Renal cortex interstitium (tissue), 11 donors: ENCODE measurements around the gene MAP1LC3B. TPM values are rescaled to one million over a fixed set of nuclear protein-coding genes. Genes with fewer than 3 reads are reported as not detected.

Source experiments
- DNase-seq, 11 donors: peaks; one replicate each; pipeline ENCODE4 v3.0.0-alpha.2; 2013; ENCODE audit warnings: low read depth in 9 of 11, low spot score in 4 of 11; ENCODE audit errors: extremely low read depth in 1 of 11
- polyA plus RNA-seq, 3 donors: library from polyadenylated mRNA; unstranded; fragments of 120-200 nt; gene quantifications; one replicate each; pipeline ENCODE4 v1.2.1, GENCODE V29; 2013; ENCODE audit not compliant: insufficient read length in 3 of 3

Gene MAP1LC3B
- polyA plus RNA-seq, 3 donors, result 63.3 to 72.6 (median 64.9) TPM

DNA sequence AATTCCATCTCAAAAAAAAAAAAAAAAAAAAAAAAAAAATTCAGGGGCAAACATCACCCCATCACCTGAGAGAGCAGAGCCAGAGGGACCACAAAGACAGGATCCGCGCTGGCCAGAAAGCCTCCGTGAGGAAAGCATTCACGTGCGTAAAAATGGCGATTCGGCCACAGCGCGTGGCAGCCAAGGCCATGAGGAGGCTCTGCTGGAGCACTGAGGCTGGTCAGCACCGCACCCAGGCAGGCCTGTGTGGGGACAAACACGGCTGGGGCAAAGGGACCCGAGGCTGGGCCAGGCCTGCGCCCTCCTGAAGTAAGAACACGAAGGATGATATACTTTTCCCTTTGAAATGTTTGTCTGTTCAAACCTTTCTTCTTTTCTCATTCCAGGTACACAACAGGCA lies 45.2 kb downstream of the MAP1LC3B start:
- no peak for DNase-seq

DNA sequence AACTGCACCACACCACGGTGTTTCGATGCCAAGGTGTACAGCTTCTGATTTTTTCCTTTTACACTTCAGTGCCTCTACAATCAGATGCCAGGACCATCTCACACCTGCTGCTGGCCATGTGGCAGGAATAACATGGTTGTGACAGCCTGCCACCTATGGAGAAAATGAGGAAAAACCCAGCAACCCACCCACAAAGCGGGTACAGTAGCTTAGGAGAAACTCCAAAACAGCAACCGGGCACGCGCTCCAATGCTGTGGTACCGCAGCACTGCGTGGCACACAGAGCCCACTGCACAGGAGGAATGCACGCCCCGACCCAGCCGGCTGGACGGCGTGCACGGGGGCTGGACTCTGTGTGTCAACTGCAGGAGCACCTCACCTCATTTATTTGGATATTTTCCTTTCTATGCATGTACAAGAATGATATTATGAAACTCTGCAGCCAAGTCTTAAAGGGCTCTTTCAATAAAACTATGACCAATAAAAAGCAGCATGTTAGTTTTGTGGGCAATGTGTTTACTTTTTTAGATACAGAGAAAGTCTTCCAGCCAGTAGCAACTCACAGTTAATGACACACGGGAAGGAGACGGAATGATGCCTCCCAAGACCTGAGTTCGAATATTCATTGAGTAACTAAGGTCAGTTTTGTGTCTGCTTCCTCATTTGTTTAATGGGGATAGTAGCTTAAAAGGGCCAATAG lies 45.9 kb downstream of the MAP1LC3B start:
- no peak for DNase-seq

DNA sequence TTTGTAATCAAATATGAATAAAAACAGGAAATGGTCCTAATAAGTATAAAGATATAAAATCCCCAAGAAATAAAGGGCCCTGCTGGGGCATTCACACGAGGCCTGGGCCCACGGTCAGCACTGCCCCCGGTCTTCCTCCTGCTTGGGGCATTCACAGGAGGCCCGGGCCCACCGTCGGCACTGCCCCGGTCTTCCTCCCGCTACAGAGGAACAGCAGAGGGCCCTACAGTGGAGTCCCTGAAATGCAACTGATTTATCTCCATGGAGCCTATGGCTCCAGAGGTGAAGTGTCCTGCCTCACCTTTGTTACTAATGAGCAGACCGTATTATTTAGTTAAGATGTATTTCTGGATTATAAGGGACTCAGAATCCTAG lies 46.5 kb downstream of the MAP1LC3B start:
- DNase-seq, result no peak

DNA sequence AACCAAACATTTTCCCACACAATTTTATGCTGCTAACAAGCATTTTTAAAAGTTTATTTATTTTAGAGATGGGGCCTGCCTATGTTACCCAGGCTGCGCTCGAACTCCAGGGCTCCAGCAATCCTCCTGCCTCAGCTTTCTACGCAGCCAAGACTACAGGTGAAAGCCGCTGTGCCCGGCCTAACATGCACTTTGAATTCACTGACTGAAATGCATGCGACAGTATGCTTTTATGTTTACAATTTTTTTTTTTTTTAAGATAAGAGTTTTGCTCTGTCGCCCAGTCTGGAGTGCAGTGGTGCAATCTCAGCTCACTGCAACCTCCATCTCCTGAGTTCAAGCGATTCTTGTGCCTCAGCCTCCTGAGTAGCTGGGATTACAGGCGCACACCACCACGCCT lies 47.8 kb downstream of the MAP1LC3B start:
- DNase-seq, result no peak

DNA sequence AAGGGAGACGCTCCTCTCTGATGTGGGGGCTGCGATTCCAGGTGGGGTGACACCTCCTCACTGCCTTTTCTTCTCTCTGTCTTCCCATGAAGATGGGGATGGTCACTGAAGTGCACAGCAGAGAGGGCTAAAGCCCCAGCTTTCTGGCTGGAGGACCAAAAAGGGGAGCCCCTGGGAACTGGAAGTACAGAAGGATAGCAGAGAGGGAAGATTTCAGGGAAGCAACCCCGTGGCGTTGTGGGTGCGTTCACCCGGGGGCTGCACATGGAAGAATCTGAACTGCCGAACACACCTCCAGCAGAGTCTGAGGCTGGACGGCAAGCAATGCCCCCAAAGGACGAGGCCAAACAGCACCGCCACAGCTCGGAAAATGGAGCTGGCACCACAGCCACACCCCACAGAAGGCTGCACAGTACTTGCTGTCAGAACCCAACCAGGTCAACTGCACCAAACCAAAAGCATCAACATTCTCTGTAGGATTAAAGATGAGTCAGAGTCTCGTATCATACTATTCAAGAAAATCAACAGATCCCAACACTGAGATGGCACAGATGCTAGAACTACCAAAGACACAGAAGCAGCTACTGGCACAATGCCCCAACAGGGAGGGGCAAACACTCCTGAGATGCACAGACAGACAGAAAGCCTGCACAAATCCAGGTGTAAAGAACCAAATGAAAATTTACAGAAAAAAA lies 49.9 kb downstream of the MAP1LC3B start:
- no peak for DNase-seq

DNA sequence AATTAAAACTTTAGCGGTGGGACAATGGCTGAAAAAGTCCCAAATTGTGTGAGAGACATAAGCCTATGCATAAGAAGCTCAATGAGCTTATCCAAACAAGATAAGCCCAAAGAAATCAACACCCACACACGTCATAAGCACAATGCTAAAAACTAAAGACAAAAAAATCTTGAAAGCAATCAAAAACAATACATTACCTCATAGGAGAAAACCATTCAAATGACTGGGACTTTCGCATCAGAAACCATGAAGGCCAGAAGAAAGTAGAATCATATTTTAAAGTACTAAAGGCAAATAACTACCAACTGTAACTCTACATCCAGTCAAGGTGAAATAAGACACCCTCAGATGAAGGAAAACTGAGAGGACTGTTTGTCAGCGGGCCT lies 50.4 kb downstream of the MAP1LC3B start:
- DNase-seq, result no peak

DNA sequence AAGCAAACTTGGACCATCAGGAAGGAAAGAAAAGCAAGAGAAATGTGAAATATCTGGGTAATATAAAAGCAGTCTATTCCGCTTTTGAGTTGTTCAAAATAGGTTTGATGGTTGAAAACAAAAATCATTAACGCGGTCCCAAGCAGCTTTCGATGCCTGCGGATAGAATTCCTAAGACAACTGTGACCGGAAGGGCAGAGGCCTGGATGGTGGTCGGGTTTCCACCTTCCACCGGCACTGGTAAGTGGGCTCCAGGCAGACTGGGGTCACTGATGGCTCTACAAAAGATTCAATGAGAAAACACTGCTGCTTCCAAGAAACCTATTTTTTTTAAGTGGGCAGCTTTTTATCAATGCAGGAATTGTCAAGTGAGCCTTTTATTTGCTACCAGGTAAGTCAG lies 50.9 kb downstream of the MAP1LC3B start:
- no peak for DNase-seq

DNA sequence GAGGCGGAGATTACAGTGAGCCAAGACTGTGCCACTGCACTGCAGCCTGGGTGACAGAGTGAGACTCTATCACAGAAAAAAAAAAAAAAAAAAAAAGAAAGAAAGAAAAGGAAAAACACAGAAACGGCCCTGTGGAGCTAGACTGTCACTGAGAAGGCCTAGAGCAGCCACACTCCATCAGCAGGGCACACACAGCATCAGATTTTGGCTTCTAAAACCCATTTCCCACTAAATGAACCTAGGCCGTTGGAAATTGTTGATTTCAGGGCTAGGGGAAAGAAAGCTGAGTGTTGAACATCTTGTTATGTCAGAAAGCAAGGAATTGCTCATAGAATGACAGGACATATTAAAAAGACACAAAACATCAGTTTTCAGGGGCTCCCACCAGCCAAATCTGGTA lies 51.8 kb downstream of the MAP1LC3B start:
- DNase-seq, result no peak

DNA sequence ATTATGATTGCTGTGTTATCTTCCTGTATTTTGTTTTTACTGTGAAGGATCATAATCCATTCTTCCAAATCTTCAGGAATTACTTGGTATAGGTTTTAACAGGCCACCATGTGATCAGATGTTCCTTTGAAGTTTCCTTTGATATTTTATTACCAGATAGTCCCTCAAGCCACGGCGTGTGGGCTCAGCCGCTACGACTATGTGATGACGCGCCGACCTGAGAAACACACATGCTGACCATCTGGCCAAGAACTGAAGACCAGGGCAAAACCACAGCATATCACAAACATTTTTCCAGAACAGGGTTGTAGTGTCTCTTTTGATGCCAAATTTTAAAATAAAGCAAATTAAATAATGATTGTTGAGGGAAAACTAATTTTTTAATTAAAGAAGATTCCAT lies 53.4 kb downstream of the MAP1LC3B start:
- no peak for DNase-seq

DNA sequence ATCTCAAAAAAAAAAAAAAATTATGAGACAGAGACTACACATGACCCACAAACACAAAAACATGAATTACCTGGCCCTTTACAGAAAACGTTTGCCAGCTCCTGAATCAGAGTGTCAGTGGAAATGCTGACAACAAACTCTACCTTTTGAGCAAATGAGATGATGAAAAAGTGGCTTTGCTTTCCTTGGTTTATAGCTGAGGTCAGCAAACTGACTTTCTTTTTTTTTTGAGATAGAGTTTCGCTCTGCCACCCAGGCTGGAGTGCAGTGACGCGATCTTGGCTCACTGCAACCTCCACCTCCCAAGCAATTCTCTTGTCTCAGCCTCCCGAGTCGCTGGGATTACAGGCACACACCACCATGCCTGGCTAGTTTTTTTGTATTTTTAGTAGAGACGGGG lies 54.3 kb downstream of the MAP1LC3B start:
- DNase-seq, result no peak

DNA sequence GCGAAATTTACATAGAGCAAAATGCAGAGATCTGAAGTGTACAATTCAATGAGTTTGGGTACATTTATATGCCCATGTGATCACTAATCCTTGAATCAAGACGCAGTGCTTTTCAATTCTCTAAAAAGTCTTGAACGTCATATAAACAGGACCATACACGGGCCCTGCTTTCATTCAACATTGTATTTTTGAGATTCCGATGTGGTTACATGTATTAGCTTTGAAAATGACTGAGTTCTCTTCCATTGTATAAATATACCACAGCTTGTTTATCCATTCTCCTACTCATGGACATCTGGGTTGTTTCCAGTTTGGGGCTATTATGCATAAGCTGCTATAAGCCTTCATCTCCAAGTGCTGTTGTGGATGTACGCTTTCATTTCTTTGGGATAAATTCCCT lies 55.2 kb downstream of the MAP1LC3B start:
- no peak for DNase-seq

DNA sequence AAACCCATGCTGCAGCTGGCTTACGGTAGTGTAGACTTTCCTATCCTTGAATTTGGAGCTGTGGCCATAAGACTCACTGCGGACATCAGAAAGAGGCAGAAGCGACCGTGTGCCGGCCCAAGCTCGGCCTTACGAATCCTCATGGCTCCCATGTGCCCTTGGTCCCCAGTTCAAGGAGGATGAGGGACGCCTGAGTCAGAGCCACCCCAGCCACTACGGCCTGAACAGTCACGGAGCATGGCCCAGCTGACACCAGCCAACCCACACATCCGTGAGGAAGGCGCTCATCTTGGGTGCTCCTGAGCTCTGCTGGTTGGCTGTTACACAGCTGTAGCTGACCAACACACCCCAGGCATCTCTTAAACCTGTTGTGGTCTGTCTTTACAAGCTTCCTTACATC lies 56.7 kb downstream of the MAP1LC3B start:
- DNase-seq, result no peak

DNA sequence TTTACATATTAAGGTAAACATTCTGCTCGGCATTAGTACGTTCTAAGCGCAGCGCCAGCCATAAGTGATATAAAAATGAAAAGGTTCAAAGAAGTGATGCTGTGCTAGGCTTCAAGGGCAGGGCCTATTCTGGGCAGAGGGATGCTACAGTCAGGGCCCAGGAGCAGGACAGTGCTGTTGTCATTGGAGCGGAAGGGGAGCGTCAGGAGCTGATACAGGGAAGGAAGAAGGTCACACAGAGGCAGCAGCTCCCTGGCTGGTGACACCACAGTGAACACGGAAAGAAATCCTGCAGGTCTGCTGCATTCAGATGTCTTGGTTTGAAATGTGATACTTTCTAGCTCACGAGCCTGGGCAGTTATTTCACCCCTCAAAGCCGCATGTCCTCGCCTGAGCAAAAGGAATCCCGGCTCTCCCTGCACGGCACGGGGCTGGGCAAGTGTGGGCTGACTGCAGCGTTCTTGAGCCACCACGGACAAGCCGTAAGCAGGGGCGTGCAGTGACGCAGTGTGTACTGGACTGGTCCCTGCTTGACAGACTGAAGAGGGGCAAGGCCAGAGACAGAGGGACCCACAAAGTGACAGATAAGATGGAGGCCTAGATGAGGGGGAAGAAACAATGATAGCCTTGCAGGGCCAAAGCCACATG lies 59.6 kb downstream of the MAP1LC3B start:
- no peak for DNase-seq

DNA sequence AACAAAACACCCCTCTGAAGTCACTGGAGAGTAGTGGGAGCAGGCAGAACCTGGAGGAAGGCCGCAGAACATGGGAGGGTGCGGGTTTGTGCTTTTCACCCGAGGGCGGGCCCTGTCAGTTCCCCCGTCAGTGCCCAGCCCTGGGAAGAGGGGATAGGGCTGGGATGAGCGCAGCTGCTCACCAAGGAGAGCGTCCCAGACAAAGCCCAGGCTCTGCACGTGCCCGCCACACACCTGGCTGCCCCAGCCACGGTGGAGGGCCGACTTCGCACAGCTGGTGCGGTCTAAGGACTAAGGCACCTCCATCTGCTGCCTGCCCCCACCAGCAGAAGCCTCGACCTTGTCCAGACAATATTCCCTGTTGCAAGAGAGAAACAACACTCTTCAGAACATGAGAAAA lies 61.2 kb downstream of the MAP1LC3B start:
- no peak for DNase-seq

Other genes with a start within 250 kb of the MAP1LC3B start
- gene C16orf95, start 74.9 kb upstream of the MAP1LC3B start, polyA plus RNA-seq, result 1 to 10 TPM; 4.3 to 5.0 (median 5.0) TPM
- gene FBXO31, start 8.6 kb upstream of the MAP1LC3B start, polyA plus RNA-seq, result 10 to 100 TPM; 18.3 to 26.1 (median 25.7) TPM
- 10 to 100 TPM; 33.8 to 38.1 (median 36.9) TPM for gene ZCCHC14, start 100.7 kb downstream of the MAP1LC3B start, polyA plus RNA-seq
- gene JPH3, start 210.2 kb downstream of the MAP1LC3B start, polyA plus RNA-seq, result 1 to 10 TPM in 2 of 3 donors, under 1 TPM in 1; 0.62 to 1.1 (median 1.0) TPM